A549 (cell line): ENCODE measurements around the gene TMBIM1. TPM values are rescaled to one million over a fixed set of nuclear protein-coding genes. Genes with fewer than 3 reads are reported as not detected.

Experiments used
- ATAC-seq, 2 experiments: fragments of 200-7000 bp in 1 of 2; fragments of >200 bp in 1 of 2; cut with Nextera tagmentation in 1 of 2; cut with Tn5 transposase in 1 of 2; 3 replicates each; pipeline versions ENCODE4 v1.8.0 to v1.9.1; 2018 to 2020; ENCODE audit warnings: mild to moderate bottlenecking in 1 of 2, moderate library complexity in 1 of 2
- CTCF ChIA-PET: fragments of 300-600 bp; sonication (Branson Sonifier 250); formaldehyde crosslinking; extraction: SDS; loops from one replicate; lab custom pipeline; 2021; ENCODE audit warnings: antibody characterized with exemption, inconsistent platforms; lab: Yijun Ruan, JAX
- POLR2A ChIA-PET: fragments of 350-600 bp; formaldehyde crosslinking; extraction: SDS; loops from one replicate; lab custom pipeline; 2021; ENCODE audit warnings: antibody characterized with exemption, inconsistent platforms; lab: Yijun Ruan, JAX
- DNase-seq, 2 experiments: peaks; one replicate each; pipeline versions ENCODE4 v3.0.0 to v3.0.0-alpha.2; 2011 to 2016; ENCODE audit warnings: low read depth in 1 of 2, low spot score in 1 of 2
- FAIRE-seq: peaks from 2 replicates; lab custom pipeline; 2011; peaks lifted over from hg19 to GRCh38; lab: Jason Lieb, UNC
- H3K27ac ChIP-seq, 2 experiments: fragments of >200 bp; sonication (Bioruptor Twin); formaldehyde crosslinking; 3 replicates each; pipeline ENCODE4 v1.5.1; 2016 to 2017
- H3K4me1 ChIP-seq: fragments of >200 bp; sonication (Bioruptor Twin); formaldehyde crosslinking; 3 replicates; pipeline ENCODE4 v1.6.1; 2016
- H3K4me2 ChIP-seq: fragments of >200 bp; sonication (Bioruptor Twin); formaldehyde crosslinking; 3 replicates; pipeline ENCODE4 v1.6.1; 2016
- H3K4me3 ChIP-seq: fragments of >200 bp; sonication (Bioruptor Twin); formaldehyde crosslinking; 3 replicates; pipeline ENCODE4 v1.5.1; 2016
- H3K9me3 ChIP-seq: fragments of >200 bp; sonication (Bioruptor Twin); formaldehyde crosslinking; 3 replicates; pipeline ENCODE4 v1.6.1; 2016
- CEBPB ChIP-seq, 2 experiments: fragments of >200 bp in 1 of 2; sonication (Bioruptor Twin) in 1 of 2; formaldehyde crosslinking in 1 of 2; IDR thresholded peaks; 2 replicates each; pipeline ENCODE4 v1.6.1; 2012 to 2016
- E2F6 ChIP-seq: IDR thresholded peaks from 2 replicates; pipeline ENCODE4 v1.6.1; 2012; ENCODE audit warnings: low read depth, borderline replicate concordance
- EHF ChIP-seq: fragments of 250-450 bp; sonication (Bioruptor Pico); IDR thresholded peaks from 2 replicates; pipeline ENCODE4 v1.5.0; 2020; ENCODE audit warnings: mild to moderate bottlenecking
- EP300 ChIP-seq, 2 experiments: fragments of >200 bp; sonication (Bioruptor Twin); formaldehyde crosslinking; IDR thresholded peaks; 2 replicates in 1 of 2; 3 replicates in 1 of 2; pipeline ENCODE4 v1.6.1; 2016 to 2017
- ESRRA ChIP-seq: fragments of 150-350 bp; IDR thresholded peaks from 2 replicates; pipeline ENCODE4 v1.6.1; 2014; ENCODE audit warnings: mild to moderate bottlenecking, low read length, borderline replicate concordance
- FOSB ChIP-seq: fragments of 250-450 bp; sonication (Bioruptor Pico); IDR thresholded peaks from 2 replicates; pipeline ENCODE4 v1.5.0; 2020; ENCODE audit warnings: mild to moderate bottlenecking, moderate library complexity
- FOSL2 ChIP-seq, 2 experiments: fragments of 450-650 bp in 1 of 2; fragments of >200 bp in 1 of 2; sonication (Bioruptor Twin) in 1 of 2; formaldehyde crosslinking; IDR thresholded peaks; 2 replicates each; pipeline versions ENCODE4 v1.5.0 to v1.6.1; 2016 to 2020; ENCODE audit warnings: mild to moderate bottlenecking in 1 of 2, moderate library complexity in 1 of 2
- HEYL ChIP-seq: fragments of 250-450 bp; sonication (Bioruptor Pico); IDR thresholded peaks from 2 replicates; pipeline ENCODE4 v1.8.0; 2021; ENCODE audit warnings: mild to moderate bottlenecking, moderate library complexity
- HOXB5 ChIP-seq: fragments of 250-450 bp; sonication (Bioruptor Pico); IDR thresholded peaks from 2 replicates; pipeline ENCODE4 v1.5.0; 2020; ENCODE audit warnings: mild to moderate bottlenecking, moderate library complexity
- MAZ ChIP-seq: fragments of 150-350 bp; IDR thresholded peaks from 2 replicates; pipeline ENCODE4 v1.6.1; 2014; ENCODE audit warnings: antibody characterized with exemption, low read depth, low read length, borderline replicate concordance
- PBX3 ChIP-seq: IDR thresholded peaks from 2 replicates; pipeline ENCODE4 v1.6.1; 2012
- RAD21 ChIP-seq, 2 experiments: fragments of >200 bp in 1 of 2; sonication (Bioruptor Twin) in 1 of 2; formaldehyde crosslinking in 1 of 2; IDR thresholded peaks in 1 of 2; conservative IDR thresholded peaks in 1 of 2; 2 replicates in 1 of 2; 3 replicates in 1 of 2; pipeline ENCODE4 v1.6.1; 2012 to 2018; ENCODE audit warnings: inconsistent platforms in 1 of 2
- RCOR1 ChIP-seq: fragments of 150-350 bp; IDR thresholded peaks from 2 replicates; pipeline ENCODE4 v1.6.1; 2014; ENCODE audit warnings: antibody characterized with exemption, low read length, low read depth
- RNF2 ChIP-seq: fragments of 200-600 bp; sonication (generic); IDR thresholded peaks from 2 replicates; pipeline ENCODE4 v1.6.1; 2016; ENCODE audit warnings: low read depth, mild to moderate bottlenecking, antibody characterized with exemption, moderate library complexity, borderline replicate concordance
- TFCP2L1 ChIP-seq: fragments of 250-450 bp; sonication (Bioruptor Pico); IDR thresholded peaks from 2 replicates; pipeline ENCODE4 v1.5.0; 2021; ENCODE audit warnings: mild to moderate bottlenecking
- TP53 ChIP-seq: fragments of 250-450 bp; sonication (Bioruptor Pico); IDR thresholded peaks from 2 replicates; pipeline ENCODE4 v1.5.0; 2021; ENCODE audit warnings: mild to moderate bottlenecking, moderate library complexity
- WGBS: methylation state at CpG from one replicate; pipeline ENCODE4 v1.1.6; 2017; ENCODE audit errors: missing lambda C conversion rate; 5-methylcytosine and 5-hydroxymethylcytosine counted together
- polyA plus RNA-seq, 4 experiments: library from polyadenylated mRNA; depleted of rRNA in 3 of 4; stranded (reverse); fragments of >200 nt; fragmentation: RNase III in 1 of 4; extraction: RNeasy Plus Mini Kit Qiagen cat#74134 plus additional on column Dnase treatment in 1 of 4; gene quantifications; 2 replicates in 3 of 4; 3 replicates in 1 of 4; pipeline ENCODE4 v1.2.3, GENCODE V29; 2011 to 2017
- TF ChIP-seq, protein P1 (sequence below): fragments of 450-650 bp; IDR thresholded peaks from 2 replicates; pipeline ENCODE4 v1.6.1; 2014; ENCODE audit warnings: antibody characterized with exemption
- TF ChIP-seq, protein P2 (sequence below): fragments of >200 bp; sonication (Bioruptor Twin); formaldehyde crosslinking; IDR thresholded peaks from 3 replicates; pipeline ENCODE4 v1.6.1; 2016

Gene TMBIM1
- polyA plus RNA-seq, 2 of the 4 experiments (the other 2 are of a cell fraction), result 61.4 to 70.4 TPM

- FAIRE-seq (no peak), DNase-seq (no peak), ATAC-seq (no peak)
- CTCF ChIA-PET, result interaction anchor here (0.6 to 6.3 kb wide), 4 partner anchors 28 to 653 kb away, joined by 3 to 28 read pairs (median 3); partner anchors contain the start of gene CATIP
- Histone ChIP-seq H3K27ac (no peak overlapping the region), H3K9me3 (no peaks in the 10 kb centered on the region), H3K4me3 (no peak overlapping the region), H3K4me2 (no peak overlapping the region), H3K4me1 (peaks cover 24% of the 10 kb centered on the region)
- POLR2A ChIA-PET, result no interaction called here
- TF ChIP-seq PBX3 (no peak), EP300 (IDR thresholded peaks at IDR 0.05) (no peak), FOSB (CRISPR knock-in tag) (no peak), RCOR1 (no peak), CEBPB (IDR thresholded peaks at IDR 0.05) (no peak), TFCP2L1 (CRISPR knock-in tag) (no peak), RAD21 (conservative IDR thresholded peaks at IDR 0.05 in 1 of 2, IDR thresholded peaks at IDR 0.05 in 1 of 2) (no peak), E2F6 (no peak), TP53 (CRISPR knock-in tag) (no peak)
- TF ChIP-seq, protein P1, sequence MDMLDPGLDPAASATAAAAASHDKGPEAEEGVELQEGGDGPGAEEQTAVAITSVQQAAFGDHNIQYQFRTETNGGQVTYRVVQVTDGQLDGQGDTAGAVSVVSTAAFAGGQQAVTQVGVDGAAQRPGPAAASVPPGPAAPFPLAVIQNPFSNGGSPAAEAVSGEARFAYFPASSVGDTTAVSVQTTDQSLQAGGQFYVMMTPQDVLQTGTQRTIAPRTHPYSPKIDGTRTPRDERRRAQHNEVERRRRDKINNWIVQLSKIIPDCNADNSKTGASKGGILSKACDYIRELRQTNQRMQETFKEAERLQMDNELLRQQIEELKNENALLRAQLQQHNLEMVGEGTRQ, result no peak
- WGBS, result 74% methylated on average over 11 of the region's 11 CpGs
These were observed 35.3 kb upstream of the TMBIM1 start for GRCh38 chr2:218327451-218328210.

DNA sequence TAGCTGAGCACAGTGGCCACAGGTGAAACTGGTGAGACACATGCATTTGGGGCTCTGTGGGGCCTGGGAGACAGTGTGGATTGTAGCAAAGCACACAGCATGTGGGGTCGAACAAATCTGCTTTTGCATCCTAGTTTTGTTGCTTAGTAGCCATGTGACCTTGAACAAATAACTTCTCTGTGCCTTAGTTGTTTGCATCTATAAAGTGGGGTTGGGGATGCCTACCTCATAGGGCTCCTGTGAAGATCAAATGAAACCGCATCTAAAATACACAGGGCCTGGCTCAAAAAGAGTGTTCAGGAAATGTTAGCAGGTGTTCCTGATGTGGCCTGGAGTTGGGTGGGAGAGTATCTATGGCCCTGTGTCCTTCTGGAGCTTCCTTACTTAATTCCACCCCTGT, 34.0 kb upstream of the TMBIM1 start:
- no peak for TF ChIP-seq RNF2
- TF ChIP-seq MAZ, result no peak
- no peak for TF ChIP-seq TP53 (CRISPR knock-in tag)
- TF ChIP-seq, protein P1, result no peak
- H3K4me1 ChIP-seq, result peaks cover 32% of the 10 kb centered on the region
- FAIRE-seq (no peak), DNase-seq (no peak), ATAC-seq (no peak)
- no peaks in the 10 kb centered on the region for H3K9me3 ChIP-seq
- H3K4me2 ChIP-seq, result 0 out of 3 replicates have a peak overlapping the region, but pooled peaks have one; percentile 2
- 82% methylated on average over 2 of the region's 2 CpGs for WGBS
- CTCF ChIA-PET, result interaction anchor here (0.6 to 6.3 kb wide), 5 partner anchors 10 to 37 kb away, joined by 3 to 28 read pairs (median 3); partner anchors contain the start of gene CATIP
- no peak overlapping the region; a peak in 1 of 6 replicates for H3K27ac ChIP-seq
- POLR2A ChIA-PET, result no interaction called here
- H3K4me3 ChIP-seq, result no peak overlapping the region

- ATAC-seq (no peak), DNase-seq (no peak), FAIRE-seq (no peak)
- Histone ChIP-seq H3K27ac (peak overlapping the region in 1 of 2 experiments; percentile 38; a peak in 2 of 6 replicates), H3K9me3 (no peaks in the 10 kb centered on the region), H3K4me1 (peaks cover 32% of the 10 kb centered on the region), H3K4me2 (peak overlapping the region; percentile 89; the same call in 1 of the 3 replicates), H3K4me3 (no peak overlapping the region)
- ChIA-PET POLR2A (no interaction called here), CTCF (interaction anchor here (0.6 to 6.3 kb wide), 3 partner anchors 17 to 38 kb away, joined by 3 to 28 read pairs (median 3); partner anchors contain the start of gene CATIP)
- 90% methylated on average over 4 of the region's 4 CpGs for WGBS
- TF ChIP-seq RCOR1, result no peak
- TF ChIP-seq TP53 (CRISPR knock-in tag), result no peak
- TF ChIP-seq ESRRA, result no peak
- TF ChIP-seq, protein P2, sequence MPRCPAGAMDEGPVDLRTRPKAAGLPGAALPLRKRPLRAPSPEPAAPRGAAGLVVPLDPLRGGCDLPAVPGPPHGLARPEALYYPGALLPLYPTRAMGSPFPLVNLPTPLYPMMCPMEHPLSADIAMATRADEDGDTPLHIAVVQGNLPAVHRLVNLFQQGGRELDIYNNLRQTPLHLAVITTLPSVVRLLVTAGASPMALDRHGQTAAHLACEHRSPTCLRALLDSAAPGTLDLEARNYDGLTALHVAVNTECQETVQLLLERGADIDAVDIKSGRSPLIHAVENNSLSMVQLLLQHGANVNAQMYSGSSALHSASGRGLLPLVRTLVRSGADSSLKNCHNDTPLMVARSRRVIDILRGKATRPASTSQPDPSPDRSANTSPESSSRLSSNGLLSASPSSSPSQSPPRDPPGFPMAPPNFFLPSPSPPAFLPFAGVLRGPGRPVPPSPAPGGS, result no peak
- no peak for TF ChIP-seq EHF (CRISPR knock-in tag)
- TF ChIP-seq PBX3, result no peak
- TF ChIP-seq HEYL (CRISPR knock-in tag), result no peak
- no peak for TF ChIP-seq FOSL2 (IDR thresholded peaks at IDR 0.05)
- TF ChIP-seq FOSL2 (CRISPR knock-in tag; IDR thresholded peaks at IDR 0.05), result no peak
- no peak for TF ChIP-seq HOXB5 (CRISPR knock-in tag)
- TF ChIP-seq CEBPB (IDR thresholded peaks at IDR 0.05), result no peak
These were observed 33.4 kb upstream of the TMBIM1 start for GRCh38 chr2:218325566-218326160.
